Ishikawa (cell line): ENCODE measurements around the gene ARHGEF7.

Experiments
- CEBPB ChIP-seq: IDR thresholded peaks from 2 replicates; pipeline ENCODE4 v1.6.1; 2012
- CREB1 ChIP-seq: IDR thresholded peaks from 2 replicates; pipeline ENCODE4 v1.6.1; 2012; ENCODE audit warnings: low read depth
- EGR1 ChIP-seq: IDR thresholded peaks from 2 replicates; pipeline ENCODE4 v1.6.1; 2012
- EP300 ChIP-seq: IDR thresholded peaks from 2 replicates; pipeline ENCODE4 v1.6.1; 2012; ENCODE audit warnings: borderline replicate concordance
- FOXM1 ChIP-seq: IDR thresholded peaks from 2 replicates; pipeline ENCODE4 v1.6.1; 2012; ENCODE audit warnings: low read depth, borderline replicate concordance
- NFIC ChIP-seq: IDR thresholded peaks from 2 replicates; pipeline ENCODE4 v1.6.1; 2012
- RAD21 ChIP-seq: IDR thresholded peaks from 2 replicates; pipeline ENCODE4 v1.6.1; 2012; ENCODE audit warnings: low read depth
- TAF1 ChIP-seq: IDR thresholded peaks from 2 replicates; pipeline ENCODE4 v1.6.1; 2012; ENCODE audit warnings: low read depth, mild to moderate bottlenecking
- TCF12 ChIP-seq: IDR thresholded peaks from 2 replicates; pipeline ENCODE4 v1.6.1; 2012; ENCODE audit warnings: low read depth
- TEAD4 ChIP-seq: IDR thresholded peaks from 2 replicates; pipeline ENCODE4 v1.6.1; 2012
- YY1 ChIP-seq: IDR thresholded peaks from 2 replicates; pipeline ENCODE4 v1.6.1; 2012; ENCODE audit warnings: low read depth
- ZBTB7A ChIP-seq: IDR thresholded peaks from 2 replicates; pipeline ENCODE4 v1.6.1; 2012; ENCODE audit warnings: low read depth
- TF ChIP-seq, protein P1 (sequence below): IDR thresholded peaks from 2 replicates; pipeline ENCODE4 v1.6.1; 2012
- TF ChIP-seq, protein P2 (sequence below): IDR thresholded peaks from 2 replicates; pipeline ENCODE4 v1.6.1; 2012
- TF ChIP-seq, protein P3 (sequence below): IDR thresholded peaks from 2 replicates; pipeline ENCODE4 v1.6.1; 2012; ENCODE audit warnings: low read depth, mild to moderate bottlenecking

Gene ARHGEF7

DNA sequence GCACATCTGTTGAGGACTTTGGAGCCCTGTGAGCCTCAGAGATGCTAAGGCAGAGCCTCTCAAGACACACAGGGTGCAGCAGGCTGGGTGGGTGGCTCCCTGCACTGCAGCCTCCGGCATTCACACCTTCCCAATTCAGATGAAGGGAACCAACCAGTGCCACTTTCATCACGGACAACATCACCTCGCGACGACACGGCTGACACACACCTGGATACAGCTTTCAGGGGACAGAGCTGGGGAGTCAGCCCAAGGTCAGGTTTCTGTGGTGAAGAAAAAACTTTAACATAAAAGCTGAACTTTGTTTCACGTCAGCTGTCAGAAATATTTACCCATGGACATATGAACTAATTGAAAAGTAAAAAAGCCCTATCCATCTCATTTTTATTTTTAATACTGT is 24.9 kb upstream of the ARHGEF7 start:
- TF ChIP-seq, protein P1, sequence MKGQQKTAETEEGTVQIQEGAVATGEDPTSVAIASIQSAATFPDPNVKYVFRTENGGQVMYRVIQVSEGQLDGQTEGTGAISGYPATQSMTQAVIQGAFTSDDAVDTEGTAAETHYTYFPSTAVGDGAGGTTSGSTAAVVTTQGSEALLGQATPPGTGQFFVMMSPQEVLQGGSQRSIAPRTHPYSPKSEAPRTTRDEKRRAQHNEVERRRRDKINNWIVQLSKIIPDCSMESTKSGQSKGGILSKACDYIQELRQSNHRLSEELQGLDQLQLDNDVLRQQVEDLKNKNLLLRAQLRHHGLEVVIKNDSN = no peak
- TF ChIP-seq FOXM1 (no peak), EP300 (no peak), TCF12 (no peak), CREB1 (no peak), ZBTB7A (no peak), RAD21 (no peak), EGR1 (no peak), TEAD4 (no peak), CEBPB (no peak), TAF1 (no peak), YY1 (no peak), NFIC (no peak)
- TF ChIP-seq, protein P2, sequence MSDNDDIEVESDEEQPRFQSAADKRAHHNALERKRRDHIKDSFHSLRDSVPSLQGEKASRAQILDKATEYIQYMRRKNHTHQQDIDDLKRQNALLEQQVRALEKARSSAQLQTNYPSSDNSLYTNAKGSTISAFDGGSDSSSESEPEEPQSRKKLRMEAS = no peak
- TF ChIP-seq, protein P3, sequence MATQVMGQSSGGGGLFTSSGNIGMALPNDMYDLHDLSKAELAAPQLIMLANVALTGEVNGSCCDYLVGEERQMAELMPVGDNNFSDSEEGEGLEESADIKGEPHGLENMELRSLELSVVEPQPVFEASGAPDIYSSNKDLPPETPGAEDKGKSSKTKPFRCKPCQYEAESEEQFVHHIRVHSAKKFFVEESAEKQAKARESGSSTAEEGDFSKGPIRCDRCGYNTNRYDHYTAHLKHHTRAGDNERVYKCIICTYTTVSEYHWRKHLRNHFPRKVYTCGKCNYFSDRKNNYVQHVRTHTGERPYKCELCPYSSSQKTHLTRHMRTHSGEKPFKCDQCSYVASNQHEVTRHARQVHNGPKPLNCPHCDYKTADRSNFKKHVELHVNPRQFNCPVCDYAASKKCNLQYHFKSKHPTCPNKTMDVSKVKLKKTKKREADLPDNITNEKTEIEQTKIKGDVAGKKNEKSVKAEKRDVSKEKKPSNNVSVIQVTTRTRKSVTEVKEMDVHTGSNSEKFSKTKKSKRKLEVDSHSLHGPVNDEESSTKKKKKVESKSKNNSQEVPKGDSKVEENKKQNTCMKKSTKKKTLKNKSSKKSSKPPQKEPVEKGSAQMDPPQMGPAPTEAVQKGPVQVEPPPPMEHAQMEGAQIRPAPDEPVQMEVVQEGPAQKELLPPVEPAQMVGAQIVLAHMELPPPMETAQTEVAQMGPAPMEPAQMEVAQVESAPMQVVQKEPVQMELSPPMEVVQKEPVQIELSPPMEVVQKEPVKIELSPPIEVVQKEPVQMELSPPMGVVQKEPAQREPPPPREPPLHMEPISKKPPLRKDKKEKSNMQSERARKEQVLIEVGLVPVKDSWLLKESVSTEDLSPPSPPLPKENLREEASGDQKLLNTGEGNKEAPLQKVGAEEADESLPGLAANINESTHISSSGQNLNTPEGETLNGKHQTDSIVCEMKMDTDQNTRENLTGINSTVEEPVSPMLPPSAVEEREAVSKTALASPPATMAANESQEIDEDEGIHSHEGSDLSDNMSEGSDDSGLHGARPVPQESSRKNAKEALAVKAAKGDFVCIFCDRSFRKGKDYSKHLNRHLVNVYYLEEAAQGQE = no peak

DNA sequence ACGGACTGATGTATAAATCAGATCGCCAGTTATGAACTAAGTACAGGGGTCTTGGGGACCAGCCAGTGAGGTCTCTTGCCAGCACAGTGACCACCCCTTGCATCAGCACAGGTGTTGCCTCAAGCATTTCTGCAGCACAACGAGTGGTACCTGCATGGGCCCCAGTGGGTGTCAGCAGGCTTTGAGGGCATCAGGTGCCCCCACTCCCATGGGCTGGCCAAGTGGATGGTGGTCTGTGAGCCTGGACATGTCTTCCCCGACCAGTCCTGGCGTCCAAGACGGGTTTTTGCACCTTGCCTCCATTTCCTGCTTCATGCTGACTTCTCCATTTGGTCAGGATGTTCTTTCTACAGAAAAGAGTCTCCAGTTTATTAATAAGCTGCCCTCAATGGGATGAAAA is 22.4 kb upstream of the ARHGEF7 start:
- TF ChIP-seq, protein P1 = no peak
- TF ChIP-seq NFIC (no peak), TEAD4 (no peak), TCF12 (no peak), FOXM1 (no peak)
- TF ChIP-seq, protein P3 = no peak

DNA sequence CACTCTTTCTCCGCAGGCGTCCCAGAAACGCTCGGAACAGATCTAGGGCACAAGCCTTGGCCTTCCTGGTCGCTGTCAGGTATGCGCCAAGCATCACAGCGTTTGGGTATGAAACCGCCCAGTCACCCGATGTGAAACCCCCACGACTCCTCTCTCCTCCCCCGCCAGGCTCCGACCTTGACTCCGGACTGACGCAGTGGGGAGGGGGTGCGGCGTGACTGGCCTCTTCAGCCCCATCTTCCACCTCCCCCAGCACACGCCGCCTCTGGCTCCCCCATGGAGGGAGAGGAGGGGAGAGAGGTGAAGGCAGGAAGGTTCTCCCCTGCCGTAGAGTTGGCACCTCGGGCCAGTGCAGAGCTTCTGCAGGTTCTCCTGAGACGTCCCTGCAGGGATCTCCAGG is 22.0 kb upstream of the ARHGEF7 start:
- no peak for TF ChIP-seq YY1
- TF ChIP-seq TEAD4 = no peak
- TF ChIP-seq, protein P1 = no peak
- no peak for TF ChIP-seq RAD21
- TF ChIP-seq CEBPB = no peak
- no peak for TF ChIP-seq TAF1

DNA sequence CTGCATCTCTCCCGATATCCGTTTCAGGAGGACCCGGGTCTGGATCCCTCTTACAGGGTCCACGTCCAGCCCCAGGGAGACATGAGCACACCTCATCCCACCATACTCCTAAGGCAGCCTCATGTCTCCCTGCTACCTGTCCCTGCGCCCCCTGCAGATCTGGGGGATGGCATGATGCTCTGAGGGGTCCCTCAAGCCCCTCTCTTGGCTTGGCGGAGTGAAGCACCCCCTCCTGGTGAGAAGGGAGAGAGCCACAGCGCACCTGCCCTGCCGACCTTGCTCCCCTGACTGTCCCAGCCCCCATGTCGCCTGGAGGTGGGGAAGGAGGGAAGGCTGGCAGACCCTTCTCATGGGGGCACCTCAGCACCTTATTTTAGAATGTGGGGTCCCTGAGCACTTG is 21.5 kb upstream of the ARHGEF7 start:
- TF ChIP-seq YY1 (no peak), TAF1 (no peak), CREB1 (no peak), EP300 (no peak), EGR1 (no peak), NFIC (no peak), CEBPB (no peak), FOXM1 (no peak), TCF12 (no peak), ZBTB7A (no peak)
- TF ChIP-seq, protein P1 = no peak
- TF ChIP-seq, protein P2 = no peak
- TF ChIP-seq, protein P3 = no peak
